NCI-H1694 (cell line): ENCODE measurements around the gene CETP.
A peak's percentile ranks its signal among the peaks of the same experiment; 100 is the strongest.
"Not testable (repeated sequence)": the region's sequence is repeated elsewhere in the genome, so short reads cannot be mapped to it uniquely, and the experiment has no call there.

Experiments
- DNase-seq: peaks from one replicate; lab custom pipeline; 2025; lab: John Stamatoyannopoulos, UW

The CETP gene

DNA sequence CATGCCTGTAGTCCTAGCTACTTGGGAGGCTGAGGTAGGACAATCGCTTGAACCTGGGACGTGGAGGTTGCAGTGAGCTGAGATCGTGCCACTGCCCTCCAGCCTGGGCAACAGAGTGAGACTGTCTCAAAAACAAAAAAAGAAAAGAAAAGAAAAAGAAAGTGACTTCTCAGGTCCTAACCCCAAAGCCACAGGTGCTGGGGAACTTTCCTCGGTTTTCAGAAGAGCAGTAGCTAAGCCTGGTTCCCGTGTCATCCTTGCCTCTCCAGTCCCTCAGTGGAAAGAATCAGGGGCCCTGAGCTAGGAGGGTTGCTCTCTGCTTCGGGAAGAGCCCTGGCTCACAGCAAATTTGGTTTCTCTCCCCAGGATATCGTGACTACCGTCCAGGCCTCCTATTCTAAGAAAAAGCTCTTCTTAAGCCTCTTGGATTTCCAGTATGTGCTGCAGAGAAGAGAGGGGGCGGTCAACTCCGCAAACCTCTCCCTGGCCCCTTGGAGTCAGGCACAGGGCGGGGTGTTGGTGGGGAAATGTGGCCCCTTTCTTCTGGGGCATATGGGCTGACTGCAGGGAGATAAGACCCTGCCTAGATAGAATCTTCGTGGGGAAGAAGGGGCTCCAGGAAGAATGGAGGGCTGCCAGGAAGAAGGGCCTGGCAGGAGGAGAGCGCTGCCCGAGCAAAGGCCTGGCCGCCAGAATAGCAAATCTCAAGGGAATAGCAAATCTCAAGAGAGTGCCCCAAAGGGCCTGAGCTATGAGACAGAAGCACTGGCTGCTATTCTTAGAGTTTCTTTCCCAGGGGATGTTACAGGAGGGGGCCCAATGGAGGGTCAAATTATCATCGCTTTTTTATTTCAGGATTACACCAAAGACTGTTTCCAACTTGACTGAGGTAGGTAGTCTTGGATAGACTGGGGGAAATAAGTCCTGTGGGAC lies 19.3 kb downstream of the CETP start:
- DNase-seq = no peak

DNA sequence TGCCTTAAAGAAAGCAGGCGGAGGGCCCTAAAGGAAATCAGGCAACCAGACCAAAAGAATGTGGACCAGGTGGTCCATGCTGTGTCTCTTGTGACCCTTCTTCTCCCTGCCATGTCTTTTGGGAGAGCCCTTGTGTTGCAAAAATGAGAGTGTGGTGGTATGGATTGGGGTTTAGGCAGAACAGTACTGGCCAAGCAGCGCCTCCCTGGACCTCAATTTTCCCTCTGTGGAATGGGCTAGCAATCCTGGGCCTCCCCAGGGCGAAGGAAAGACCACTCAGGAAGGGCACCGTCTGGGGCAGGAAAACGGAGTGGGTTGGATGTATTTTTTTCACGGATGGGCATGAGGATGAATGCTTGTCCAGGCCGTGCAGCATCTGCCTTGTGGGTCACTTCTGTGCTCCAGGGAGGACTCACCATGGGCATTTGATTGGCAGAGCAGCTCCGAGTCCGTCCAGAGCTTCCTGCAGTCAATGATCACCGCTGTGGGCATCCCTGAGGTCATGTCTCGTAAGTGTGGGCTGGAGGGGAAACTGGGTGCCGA lies 20.1 kb downstream of the CETP start:
- no peak for DNase-seq

DNA sequence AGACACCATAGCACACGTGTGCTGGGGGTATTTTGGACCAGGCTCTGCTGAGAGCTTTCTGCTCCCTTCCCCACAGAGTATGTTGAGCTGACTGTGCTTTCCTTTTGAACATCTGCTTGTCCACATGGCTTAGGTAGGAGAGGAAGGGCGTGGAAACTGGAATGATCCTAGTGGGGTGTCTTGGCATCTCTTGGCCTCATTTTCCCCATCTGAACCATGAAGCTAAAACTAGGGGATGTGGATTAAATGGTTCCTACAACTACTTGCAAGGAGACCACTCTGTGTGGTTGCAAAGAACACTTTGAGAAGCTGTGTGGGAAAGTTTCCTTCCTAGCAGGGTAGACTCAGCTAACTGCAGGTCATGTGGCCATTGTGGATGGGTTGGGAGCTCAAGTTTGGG lies 20.9 kb downstream of the CETP start:
- no peak for DNase-seq

DNA sequence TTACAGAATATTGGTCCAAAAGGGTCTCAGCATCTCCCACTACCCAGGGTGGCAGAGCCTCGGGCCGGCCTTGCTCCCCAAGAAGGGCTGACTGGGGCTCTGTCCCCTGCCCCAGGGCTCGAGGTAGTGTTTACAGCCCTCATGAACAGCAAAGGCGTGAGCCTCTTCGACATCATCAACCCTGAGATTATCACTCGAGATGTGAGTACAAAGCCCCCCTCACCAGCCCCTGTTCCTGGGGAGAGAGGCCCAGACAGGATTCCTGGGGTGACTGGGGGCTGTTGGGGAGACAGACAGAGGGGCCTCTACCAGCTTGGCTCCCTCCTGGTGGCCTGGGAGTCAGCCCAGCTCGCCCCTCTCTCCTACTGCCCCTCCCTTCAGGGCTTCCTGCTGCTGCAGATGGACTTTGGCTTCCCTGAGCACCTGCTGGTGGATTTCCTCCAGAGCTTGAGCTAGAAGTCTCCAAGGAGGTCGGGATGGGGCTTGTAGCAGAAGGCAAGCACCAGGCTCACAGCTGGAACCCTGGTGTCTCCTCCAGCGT lies 21.5 kb downstream of the CETP start:
- DNase-seq = no peak

DNA sequence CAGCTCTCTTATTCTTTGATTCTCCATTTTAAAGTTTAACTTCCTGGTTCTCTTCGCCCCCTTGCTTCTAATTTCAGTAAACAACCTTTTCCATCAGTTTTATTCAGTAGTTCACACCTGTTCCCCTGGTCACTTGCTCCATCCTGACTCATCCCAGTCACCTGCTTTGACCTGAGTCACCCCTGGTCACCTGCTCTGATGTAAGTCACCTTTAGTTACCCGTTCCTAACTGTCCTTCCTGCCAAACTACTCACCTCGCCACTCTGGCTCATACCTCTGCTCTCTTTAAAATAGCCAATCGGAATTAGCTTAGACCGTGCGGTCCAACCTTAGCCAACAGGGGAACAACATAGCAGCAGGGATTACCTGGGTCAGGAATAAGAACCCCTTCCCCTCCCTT lies 22.9 kb downstream of the CETP start:
- no peak for DNase-seq

DNA sequence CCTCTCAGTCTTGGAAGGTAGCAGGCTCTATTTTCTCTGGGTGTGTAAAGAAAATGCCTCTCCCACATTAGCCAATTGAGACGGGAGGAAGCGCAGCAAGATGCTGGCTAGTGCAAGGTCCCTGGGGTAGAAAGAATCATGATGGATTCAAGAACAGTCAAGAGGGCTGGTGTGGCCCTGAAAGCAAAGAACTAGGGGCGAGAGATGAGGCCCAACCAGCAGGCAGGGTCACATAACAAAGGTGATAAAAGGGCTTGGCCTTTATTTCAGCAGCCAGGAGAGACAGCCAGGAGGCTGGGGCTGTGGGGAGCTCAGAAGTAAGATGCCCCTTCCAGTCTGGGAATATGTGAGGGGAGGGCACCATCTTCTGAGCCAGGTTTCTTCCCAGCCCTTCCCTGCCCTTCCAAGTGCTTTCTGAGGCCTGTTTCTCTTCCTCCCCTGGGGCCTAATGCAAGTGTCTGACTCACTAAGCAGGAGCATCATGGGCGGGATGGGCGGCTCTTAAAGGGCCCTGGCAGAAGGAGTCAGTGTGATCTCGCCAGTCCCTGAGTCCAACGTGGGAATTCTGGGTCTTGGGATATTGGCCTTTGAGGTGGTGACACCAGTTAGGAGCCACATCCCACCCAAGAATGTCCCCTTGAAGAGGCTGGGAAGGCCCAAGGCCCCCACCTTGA lies 23.7 kb downstream of the CETP start:
- no peak for DNase-seq

DNA sequence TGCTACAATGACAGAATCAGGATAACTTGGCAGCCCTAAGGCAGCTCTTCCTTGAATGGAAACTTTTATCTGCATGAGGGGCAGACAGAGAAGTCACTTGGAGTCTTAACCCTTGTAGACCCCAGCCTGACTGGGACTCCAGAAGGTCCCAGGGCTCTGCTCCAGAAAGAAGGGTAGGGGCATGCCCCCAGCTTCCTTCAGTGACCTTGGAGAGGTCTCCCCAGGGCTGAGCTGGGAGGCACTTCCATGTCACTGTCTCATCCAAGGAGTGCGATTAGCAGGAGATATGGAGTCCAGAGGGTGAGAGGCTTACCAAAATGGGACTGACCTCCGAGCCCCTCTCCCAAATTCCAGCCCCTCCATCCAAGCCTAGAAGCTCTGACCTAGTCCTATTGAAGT lies 24.2 kb downstream of the CETP start:
- no peak for DNase-seq

DNA sequence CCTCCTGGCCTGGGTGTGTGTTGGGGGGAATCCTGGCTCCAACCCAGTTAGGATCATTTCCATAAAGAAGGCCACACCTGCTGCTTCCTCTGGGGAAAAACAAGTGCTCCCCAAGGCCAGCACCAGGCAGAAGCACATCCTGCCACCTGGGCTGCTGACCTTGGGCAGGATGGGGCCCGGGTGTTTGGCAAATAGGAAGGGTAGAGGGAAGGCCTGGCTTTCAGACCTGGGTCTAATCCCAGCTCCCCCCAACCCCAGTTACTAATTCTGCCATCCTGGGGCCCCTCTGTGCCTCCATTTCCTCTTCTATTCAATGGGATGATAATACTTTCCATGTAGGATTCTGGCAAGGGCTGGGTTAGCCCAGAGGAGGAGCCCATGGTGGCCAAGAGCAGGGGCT lies 24.6 kb downstream of the CETP start:
- no peak for DNase-seq

DNA sequence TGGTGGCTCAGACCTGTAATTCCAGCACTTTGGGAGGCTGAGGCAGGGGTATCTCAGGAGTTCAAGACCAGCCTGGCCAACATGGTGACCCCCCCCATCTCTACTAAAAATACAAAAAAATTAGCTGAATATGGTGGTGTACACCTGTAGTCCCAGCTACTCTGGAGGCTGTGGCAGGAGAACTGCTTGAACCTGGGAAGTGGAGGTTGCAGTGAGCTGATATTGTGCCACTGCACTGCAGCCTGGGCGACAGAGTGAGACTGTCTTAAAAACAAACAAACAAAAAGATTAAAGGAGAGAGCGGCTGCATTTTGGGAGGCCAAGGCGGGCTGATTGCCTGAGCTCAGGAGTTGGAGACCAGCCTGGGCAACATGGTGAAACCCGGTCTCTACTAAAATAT lies 25.2 kb downstream of the CETP start:
- DNase-seq = not testable (repeated sequence)

DNA sequence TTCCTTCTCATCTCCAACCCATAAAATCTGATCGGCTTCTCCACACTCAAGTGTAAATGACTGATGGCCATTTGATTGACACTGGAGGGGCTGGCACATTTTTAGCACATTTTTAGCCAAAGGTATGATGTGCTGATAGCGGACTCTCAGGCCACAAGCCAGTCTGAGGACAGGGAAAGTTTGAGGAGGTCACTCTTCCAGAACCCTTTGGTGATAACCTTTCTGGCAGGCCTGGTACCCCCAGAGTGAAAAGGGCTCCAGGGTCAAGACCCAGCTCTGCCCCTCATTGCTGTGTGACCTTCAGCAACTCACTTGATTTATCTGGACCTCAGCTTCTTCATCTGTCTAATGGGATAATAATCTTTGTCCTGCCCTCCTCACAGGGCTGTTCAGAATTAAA lies 25.9 kb downstream of the CETP start:
- DNase-seq = no peak

DNA sequence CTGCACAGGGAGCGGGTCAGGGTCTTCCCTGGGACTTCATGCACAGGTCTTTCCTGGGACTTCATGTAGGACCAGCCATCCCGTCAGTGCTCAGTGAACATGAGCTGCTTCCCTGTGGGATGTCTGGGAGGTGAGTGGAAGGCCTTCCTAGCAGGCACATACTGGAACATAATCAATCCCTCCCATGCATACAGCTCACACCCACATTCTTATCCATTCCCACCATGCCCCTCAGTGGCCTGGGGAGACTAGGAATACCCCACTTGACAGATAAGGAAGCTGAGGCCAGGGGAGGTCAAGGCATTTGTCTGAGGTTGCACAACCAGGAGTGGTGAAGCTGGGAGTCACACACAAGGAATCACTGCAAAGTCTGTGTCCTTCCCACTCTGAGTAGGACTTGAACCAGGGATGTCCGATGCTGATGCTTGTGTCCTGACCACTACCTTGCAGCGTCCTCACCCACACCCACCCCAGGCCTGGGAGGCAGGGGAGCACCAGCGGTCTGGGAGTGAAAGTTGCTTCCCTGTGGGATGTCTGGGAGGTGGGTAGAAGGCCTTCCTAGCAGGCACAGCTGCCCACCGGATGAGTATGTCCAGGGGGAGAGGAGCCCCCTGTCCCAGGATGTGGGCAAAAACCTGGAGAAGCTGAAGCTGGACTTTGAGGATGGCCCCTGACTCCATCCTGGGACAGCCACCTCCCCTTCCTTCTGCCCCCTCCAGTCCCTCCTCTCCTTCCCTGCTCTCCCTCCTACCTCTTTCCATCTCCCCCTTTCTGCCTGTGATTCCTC lies 26.6 kb downstream of the CETP start:
- no peak for DNase-seq

DNA sequence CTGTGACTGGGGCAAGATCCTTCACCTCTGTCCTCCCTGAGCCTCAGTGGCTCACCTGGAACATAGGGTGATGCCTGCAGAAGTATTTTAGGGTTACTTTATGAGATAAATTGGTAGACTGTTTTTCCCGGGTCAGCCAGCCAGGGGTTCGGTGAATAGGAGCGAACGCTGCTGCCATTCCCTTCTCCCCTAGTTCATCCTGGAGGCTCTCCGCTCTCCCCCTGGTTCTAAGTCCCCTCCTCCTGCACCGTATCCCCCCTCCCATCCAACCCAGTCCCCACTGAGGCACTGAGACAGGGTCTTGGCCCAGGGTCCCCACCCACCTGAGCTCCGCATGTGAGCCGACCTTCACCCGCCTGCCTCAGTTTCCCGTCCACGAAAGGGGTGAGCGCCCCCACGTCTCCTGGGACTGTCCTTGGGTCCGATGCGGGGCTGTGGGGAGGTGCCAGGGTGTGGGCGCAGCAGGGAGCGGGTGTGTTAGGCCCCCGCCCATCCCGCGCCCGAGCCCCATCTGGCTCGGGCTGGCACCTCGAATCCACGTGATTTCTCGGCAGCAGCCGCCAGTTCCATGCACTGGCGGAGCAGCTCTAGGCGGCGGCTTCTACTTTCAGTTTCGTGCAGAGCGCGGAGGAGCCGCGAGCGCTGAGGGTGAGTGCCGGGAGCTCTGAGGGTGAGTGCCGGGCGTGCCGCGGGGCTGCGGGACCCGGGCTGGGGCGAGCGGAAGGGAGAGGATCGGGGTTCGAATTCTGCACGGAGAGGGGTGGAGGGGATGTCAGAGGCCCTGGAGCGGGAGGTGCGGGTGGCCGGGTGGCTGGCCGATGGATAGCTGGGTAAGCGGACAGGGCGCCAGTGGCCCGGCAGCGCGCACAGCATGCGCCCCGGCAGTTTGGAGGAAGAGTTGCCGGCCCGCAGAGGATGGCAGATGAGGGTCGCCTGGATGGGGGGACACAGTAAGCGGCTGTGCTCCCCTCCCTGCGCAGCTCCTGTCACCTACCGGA lies 27.5 kb downstream of the CETP start, which contains the start of gene NLRC5:
NLRC5 (plus strand) TSS at position 610 of the 998 bp plus-strand sequence. CDS start 31,156 bp downstream, outside the sequence.
- peak; percentile 45 for DNase-seq

DNA sequence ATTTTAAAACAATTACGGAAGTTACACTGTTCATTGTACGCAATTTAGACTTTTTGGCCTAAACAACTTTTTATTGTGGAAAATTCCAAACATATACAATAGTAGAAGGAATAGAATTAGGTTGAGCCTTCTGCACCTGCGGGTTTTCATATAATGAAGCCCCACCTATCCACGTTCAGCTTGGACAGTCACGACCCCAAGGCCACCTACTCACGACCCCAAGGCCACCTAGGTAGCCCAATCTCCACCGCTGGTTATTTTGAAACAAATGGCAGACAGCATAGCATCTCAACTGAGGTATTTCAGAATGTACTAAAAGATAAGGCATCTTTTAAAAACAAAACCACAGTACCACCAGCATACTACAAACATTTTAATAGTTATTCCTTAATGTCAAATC lies 28.2 kb downstream of the CETP start:
- no peak for DNase-seq

DNA sequence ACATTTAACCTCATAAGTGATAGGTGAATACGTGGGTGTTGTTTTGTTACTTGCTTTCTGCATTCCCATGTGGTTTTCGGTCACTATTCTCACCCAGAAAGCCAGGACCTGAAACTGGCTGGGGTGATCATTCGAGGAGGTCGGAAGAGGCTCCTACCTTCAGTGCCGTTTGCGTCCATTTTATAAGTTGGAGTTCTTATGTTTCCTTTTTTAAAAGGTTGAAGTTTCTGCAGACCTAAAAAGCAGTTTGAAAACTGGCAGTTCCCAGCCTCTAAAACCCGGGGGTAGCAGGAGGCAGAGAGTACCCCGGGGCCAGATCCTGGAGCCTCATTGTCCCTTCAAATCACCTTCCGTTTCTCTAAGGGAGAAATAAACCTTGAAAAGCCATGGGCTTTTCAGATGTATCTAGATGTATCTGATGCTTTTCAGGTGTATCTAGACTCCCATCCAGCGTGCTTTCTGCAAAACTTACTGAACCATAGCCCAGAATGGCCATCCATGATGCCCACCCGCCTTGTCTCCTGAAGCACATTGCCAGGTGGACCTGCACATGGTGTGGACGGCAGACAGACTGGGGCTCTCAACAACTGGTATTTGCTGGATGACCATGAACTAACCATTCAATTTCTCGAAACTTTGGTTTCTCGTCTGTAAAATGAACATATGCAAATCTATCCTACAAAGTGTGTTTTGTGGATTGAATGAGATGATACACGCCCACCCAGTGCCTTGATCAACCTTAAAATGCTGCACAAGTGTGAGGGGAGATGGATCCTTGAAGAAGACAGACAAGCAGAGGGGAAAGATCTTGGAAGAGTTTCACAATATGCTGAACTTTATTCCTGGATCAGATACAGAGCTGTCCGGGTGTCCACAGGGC lies 28.9 kb downstream of the CETP start:
- no peak for DNase-seq

DNA sequence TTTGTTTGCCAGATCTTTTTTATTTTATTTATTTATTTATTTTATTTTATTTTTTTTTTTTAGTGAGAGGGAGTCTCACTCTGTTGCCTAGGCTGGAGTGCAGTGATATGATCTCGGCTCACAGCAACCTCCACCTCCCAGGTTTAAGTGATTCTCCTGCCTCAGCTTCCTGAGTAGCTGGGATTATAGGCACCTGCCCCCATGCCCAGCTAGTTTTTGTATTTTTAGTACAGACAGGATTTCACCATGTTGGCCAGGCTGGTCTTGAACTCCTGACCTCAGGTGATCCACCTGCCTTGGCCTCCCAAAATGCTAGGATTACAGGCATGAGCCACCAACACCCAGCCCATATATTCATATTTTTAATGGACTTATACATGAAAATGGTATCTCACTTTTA lies 30.7 kb downstream of the CETP start:
- DNase-seq = not testable (repeated sequence)

DNA sequence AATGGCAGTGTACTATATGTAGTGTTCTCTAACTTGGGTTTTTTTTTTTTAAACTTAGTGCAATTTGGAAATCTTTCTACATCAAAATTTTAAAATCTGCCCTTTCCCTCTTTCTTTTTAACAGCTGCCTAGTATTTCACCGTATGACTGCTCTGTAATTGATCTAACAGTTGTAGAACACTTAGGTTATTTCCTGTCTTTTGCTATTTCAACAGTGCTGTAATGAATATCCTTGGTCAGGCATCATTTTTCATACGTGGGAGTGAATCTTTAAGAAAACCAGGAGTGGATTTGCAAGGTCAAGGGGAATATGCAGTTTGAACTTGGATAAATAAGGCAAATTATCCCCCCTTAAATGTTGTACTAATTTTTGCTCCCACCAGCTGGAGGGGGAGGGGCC lies 31.5 kb downstream of the CETP start:
- DNase-seq = no peak

DNA sequence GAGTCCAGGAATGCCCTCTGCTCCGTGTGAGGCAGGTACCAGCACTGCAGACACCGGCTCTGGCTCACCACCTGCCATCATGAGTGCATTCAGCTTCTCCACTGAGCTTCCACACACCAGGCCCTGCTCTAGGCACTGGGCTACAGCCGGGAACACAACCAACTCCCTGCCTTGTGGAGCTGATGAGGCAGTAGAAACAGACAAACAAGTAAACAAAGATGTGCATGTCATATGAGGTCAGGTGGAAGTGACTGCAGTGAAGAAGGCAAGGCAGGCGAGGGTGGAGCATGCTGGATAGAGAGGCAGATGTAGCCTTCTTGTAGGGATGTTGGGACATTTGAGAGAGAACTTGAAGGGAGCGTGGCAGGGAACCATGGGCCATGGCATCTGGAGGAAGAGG lies 32.6 kb downstream of the CETP start:
- DNase-seq = no peak

DNA sequence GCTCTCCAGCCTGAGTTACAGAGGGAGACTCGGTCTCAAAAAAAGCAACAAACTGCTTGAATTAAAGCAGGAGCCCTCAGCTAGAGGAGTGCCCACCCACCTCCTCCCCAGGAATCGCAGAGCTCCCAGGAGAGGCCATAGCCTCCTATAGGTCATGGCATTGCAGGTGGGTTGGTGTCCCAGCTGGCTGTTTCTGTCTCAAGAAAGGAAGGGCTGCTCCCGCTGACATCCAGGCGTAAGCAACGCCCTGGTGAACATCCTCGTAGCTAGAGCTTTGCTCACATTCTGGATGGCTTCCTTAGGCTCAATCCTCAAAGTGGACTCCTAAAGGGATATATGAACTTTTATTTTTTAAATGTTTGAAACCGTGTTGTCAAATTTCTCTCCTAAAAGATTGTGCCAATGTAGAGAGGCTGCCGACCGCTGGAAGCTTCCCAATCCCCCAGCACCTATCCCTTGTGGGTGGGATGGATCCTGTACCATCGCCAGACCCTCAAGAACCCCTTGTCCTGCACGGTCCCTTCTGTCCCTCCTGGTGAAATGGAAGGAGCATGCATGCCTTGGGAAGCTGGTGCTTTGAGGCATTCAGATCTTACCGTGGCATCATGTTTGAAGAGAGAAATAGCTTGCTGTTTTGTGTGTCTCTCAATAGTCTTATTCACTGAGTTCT lies 33.5 kb downstream of the CETP start:
- DNase-seq = no peak

DNA sequence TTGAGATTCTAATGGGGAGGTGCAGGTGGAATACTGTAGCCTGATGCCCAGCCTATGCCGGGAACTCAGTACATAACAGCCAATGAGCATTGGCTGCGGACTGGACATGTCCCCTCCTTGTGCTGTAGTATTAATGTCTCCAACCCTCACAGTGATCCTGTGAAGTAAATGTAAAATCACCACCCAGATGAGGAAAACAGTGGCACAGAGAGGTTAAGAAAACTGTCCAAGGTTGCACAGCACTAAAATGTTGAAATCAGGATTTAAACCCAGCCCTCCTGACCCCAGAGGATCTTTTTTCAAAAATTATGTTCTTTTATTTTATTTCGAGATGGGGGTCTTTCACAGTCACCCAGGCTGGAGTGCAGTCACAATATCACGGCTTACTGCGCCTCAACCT lies 35.5 kb downstream of the CETP start:
- no peak for DNase-seq
